ENCODE measurements around the gene NEK4. TPM values are rescaled to one million over a fixed set of nuclear protein-coding genes. Genes with fewer than 3 reads are reported as not detected.

The NEK4 gene
- total and polyA plus RNA-seq, 2 of the 13 experiments (the other 11 are each of a cell fraction or from before 2014, with no cell fraction given), result 16.5 to 38.0 TPM

- TF ChIP-seq HNRNPUL1 (IDR thresholded peaks at IDR 0.05; ENCODE audit: low read depth, low read length), result no peak
- no peak for TF ChIP-seq HOXA9 (CRISPR knock-in tag; IDR thresholded peaks at IDR 0.05; ENCODE audit: borderline replicate concordance)
- no peak for TF ChIP-seq TCF7L2 (IDR thresholded peaks at IDR 0.05; ENCODE audit: low read depth, low read length)
- no peak for TF ChIP-seq PTBP1 (IDR thresholded peaks at IDR 0.05; ENCODE audit: low read depth, low read length, poor library complexity, severe bottlenecking)
- 0 out of 2 replicates have a peak, but pooled peaks have one; percentile 22 for TF ChIP-seq ZNF552 (CRISPR knock-in tag; IDR thresholded peaks at IDR 0.05; ENCODE audit: borderline replicate concordance)
- no peak for TF ChIP-seq HDAC2 (CRISPR knock-in tag; IDR thresholded peaks at IDR 0.05)
- no peak for TF ChIP-seq HNRNPK (IDR thresholded peaks at IDR 0.05; ENCODE audit: low read depth, low read length, poor library complexity, severe bottlenecking)
- TF ChIP-seq ZSCAN5A (CRISPR knock-in tag; IDR thresholded peaks at IDR 0.05; ENCODE audit: borderline replicate concordance), result no peak
- no peak for TF ChIP-seq KAT2B (IDR thresholded peaks at IDR 0.05; ENCODE audit: borderline replicate concordance, low read depth, low read length)
- no peak for TF ChIP-seq HMGXB3 (CRISPR knock-in tag; IDR thresholded peaks at IDR 0.05; ENCODE audit: borderline replicate concordance)
- no peak for TF ChIP-seq TOE1 (CRISPR knock-in tag; IDR thresholded peaks at IDR 0.05)
- TF ChIP-seq TARDBP (CRISPR knock-in tag; IDR thresholded peaks at IDR 0.05), result no peak
- no peak for TF ChIP-seq ZBTB46 (CRISPR knock-in tag; IDR thresholded peaks at IDR 0.05; ENCODE audit: borderline replicate concordance)
- no peak for TF ChIP-seq HCFC1 (IDR thresholded peaks at IDR 0.05; ENCODE audit: low read depth, low read length)
- TF ChIP-seq ZNF224 (CRISPR knock-in tag; IDR thresholded peaks at IDR 0.05), result no peak
- no peak for TF ChIP-seq MEF2D (CRISPR knock-in tag; IDR thresholded peaks at IDR 0.05)
- no peak for TF ChIP-seq ZNF251 (CRISPR knock-in tag; IDR thresholded peaks at IDR 0.05)
Observed at GRCh38 chr3:52787672-52788625, 17.2 kb upstream of the NEK4 start (continued).

All from HepG2 (cell line).